SK-N-SH treated with all-trans-retinoic acid at 6 μM for 48 hours (cell line): ENCODE measurements around the gene KCNJ12.
"Not testable (repeated sequence)": the region's sequence is repeated elsewhere in the genome, so short reads cannot be mapped to it uniquely, and the experiment has no call there.

Source experiments
- ARNTL ChIP-seq: fragments of 450-650 bp; formaldehyde crosslinking; IDR thresholded peaks from 2 replicates; pipeline ENCODE4 v1.5.0; 2020; ENCODE audit warnings: low read depth, mild to moderate bottlenecking, moderate library complexity, borderline replicate concordance
- RARB ChIP-seq: fragments of 250-450 bp; sonication (Bioruptor Pico); IDR thresholded peaks from 2 replicates; pipeline ENCODE4 v1.8.0; 2021; ENCODE audit warnings: mild to moderate bottlenecking, moderate library complexity
- SNAI2 ChIP-seq: fragments of 250-450 bp; sonication (Bioruptor Pico); IDR thresholded peaks from 2 replicates; pipeline ENCODE4 v1.5.0; 2020; ENCODE audit warnings: mild to moderate bottlenecking, moderate library complexity
- TOX ChIP-seq: fragments of 250-450 bp; sonication (Bioruptor Pico); IDR thresholded peaks from 2 replicates; pipeline ENCODE4 v1.8.0; 2021; ENCODE audit warnings: mild to moderate bottlenecking, moderate library complexity, borderline replicate concordance
- ZNF565 ChIP-seq: fragments of 450-650 bp; formaldehyde crosslinking; conservative IDR thresholded peaks from 2 replicates; pipeline ENCODE4 v1.5.0; 2020; ENCODE audit warnings: low read depth, mild to moderate bottlenecking, moderate library complexity
- TF ChIP-seq, protein P1 (sequence below): fragments of 250-450 bp; sonication (Bioruptor Pico); IDR thresholded peaks from 2 replicates; pipeline ENCODE4 v1.5.0; 2020; ENCODE audit warnings: mild to moderate bottlenecking, moderate library complexity
- TF ChIP-seq, protein P2 (sequence below): fragments of 250-450 bp; sonication (Bioruptor Pico); IDR thresholded peaks from 2 replicates; pipeline ENCODE4 v1.5.1; 2020; ENCODE audit warnings: low read depth, mild to moderate bottlenecking, moderate library complexity

DNA sequence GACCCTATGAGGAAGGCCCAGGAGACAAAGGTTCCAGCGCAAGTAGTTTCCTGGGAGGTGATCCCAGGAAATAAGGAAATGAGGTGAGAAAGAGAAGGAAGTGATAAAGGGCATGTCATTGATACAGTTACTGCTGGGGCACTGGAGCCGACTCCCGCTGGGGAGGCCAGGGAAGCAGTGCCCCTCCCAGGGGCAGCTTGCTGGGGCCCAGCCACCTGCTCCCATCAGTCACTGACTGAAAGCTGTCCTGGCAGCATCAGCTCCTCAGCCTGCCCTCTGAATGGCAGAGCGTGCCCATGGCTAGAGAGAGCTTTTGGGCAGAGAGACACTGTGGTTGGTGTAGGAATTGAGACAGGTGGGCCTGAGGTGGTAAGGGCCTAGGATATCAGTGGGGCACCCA lies 33.2 kb downstream of the KCNJ12 start:
- not testable (repeated sequence) for TF ChIP-seq ARNTL; ZNF565 (CRISPR knock-in tag); TOX (CRISPR knock-in tag); RARB; SNAI2 (CRISPR knock-in tag)
- TF ChIP-seq, protein P1, sequence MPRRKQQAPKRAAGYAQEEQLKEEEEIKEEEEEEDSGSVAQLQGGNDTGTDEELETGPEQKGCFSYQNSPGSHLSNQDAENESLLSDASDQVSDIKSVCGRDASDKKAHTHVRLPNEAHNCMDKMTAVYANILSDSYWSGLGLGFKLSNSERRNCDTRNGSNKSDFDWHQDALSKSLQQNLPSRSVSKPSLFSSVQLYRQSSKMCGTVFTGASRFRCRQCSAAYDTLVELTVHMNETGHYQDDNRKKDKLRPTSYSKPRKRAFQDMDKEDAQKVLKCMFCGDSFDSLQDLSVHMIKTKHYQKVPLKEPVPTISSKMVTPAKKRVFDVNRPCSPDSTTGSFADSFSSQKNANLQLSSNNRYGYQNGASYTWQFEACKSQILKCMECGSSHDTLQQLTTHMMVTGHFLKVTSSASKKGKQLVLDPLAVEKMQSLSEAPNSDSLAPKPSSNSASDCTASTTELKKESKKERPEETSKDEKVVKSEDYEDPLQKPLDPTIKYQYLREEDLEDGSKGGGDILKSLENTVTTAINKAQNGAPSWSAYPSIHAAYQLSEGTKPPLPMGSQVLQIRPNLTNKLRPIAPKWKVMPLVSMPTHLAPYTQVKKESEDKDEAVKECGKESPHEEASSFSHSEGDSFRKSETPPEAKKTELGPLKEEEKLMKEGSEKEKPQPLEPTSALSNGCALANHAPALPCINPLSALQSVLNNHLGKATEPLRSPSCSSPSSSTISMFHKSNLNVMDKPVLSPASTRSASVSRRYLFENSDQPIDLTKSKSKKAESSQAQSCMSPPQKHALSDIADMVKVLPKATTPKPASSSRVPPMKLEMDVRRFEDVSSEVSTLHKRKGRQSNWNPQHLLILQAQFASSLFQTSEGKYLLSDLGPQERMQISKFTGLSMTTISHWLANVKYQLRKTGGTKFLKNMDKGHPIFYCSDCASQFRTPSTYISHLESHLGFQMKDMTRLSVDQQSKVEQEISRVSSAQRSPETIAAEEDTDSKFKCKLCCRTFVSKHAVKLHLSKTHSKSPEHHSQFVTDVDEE (CRISPR knock-in tag), result not testable (repeated sequence)
- TF ChIP-seq, protein P2, sequence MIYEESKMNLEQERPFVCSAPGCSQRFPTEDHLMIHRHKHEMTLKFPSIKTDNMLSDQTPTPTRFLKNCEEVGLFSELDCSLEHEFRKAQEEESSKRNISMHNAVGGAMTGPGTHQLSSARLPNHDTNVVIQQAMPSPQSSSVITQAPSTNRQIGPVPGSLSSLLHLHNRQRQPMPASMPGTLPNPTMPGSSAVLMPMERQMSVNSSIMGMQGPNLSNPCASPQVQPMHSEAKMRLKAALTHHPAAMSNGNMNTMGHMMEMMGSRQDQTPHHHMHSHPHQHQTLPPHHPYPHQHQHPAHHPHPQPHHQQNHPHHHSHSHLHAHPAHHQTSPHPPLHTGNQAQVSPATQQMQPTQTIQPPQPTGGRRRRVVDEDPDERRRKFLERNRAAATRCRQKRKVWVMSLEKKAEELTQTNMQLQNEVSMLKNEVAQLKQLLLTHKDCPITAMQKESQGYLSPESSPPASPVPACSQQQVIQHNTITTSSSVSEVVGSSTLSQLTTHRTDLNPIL (CRISPR knock-in tag), result not testable (repeated sequence)
